GM12878 (cell line): ENCODE data around the gene FBF1. TPM values are rescaled to one million over a fixed set of nuclear protein-coding genes. Genes with fewer than 3 reads are reported as not detected.
"Not testable (repeated sequence)": the region's sequence is repeated elsewhere in the genome, so short reads cannot be mapped to it uniquely, and the experiment has no call there.

Experiments used
- ATAC-seq: fragments of 200-7000 bp; cut with Tn5 transposase; 3 replicates; pipeline ENCODE4 v1.9.1; 2020; ENCODE audit warnings: mild to moderate bottlenecking, moderate library complexity
- BruUV-seq: library from RNA; stranded (reverse); fragments of 400-500 nt; replicated peaks from 2 replicates; lab custom pipeline; 2021; lab: Mats Ljungman, UMichigan
- CTCF ChIA-PET: fragments of 300-600 bp; sonication (Branson Sonifier 250); formaldehyde crosslinking; extraction: SDS; loops from one replicate; lab custom pipeline; 2021; ENCODE audit warnings: inconsistent platforms; lab: Yijun Ruan, JAX
- POLR2A ChIA-PET: fragments of 350-600 bp; formaldehyde crosslinking; extraction: SDS; loops from one replicate; lab custom pipeline; 2021; ENCODE audit warnings: inconsistent platforms; lab: Charles Lee
- RAD21 ChIA-PET: fragments of 300-600 bp; sonication (Branson Sonifier 250); formaldehyde crosslinking; loops from one replicate; lab custom pipeline; 2023; ENCODE audit warnings: antibody characterized with exemption; ENCODE audit not compliant: unreplicated experiment; lab: Charles Lee
- SMC1A ChIA-PET: fragments of 300-600 bp; sonication (Branson Sonifier 250); formaldehyde crosslinking; loops from one replicate; lab custom pipeline; 2023; ENCODE audit not compliant: unreplicated experiment, uncharacterized antibody; lab: Charles Lee
- DNase-seq: peaks from one replicate; pipeline ENCODE4 v3.0.0-alpha.2; 2011; ENCODE audit warnings: low read depth, low spot score
- FAIRE-seq: peaks from 3 replicates; lab custom pipeline; 2011; peaks lifted over from hg19 to GRCh38; lab: Jason Lieb, UNC
- H2AFZ ChIP-seq: 2 replicates; pipeline ENCODE4 v1.6.0; 2011; ENCODE audit warnings: low read depth, low read length, control low read depth; ENCODE audit not compliant: control insufficient read depth
- H3K27ac ChIP-seq: 2 replicates; pipeline ENCODE4 v1.5.1; 2011; ENCODE audit warnings: control low read depth; ENCODE audit not compliant: control insufficient read depth, insufficient read depth
- H3K27me3 ChIP-seq, 2 experiments: replicated peaks in 1 of 2; 2 replicates each; pipeline versions ENCODE4 v1.6.0 to v1.6.1; 2011; ENCODE audit warnings: low read length in 1 of 2; ENCODE audit not compliant: control insufficient read depth in 2 of 2, insufficient read depth in 2 of 2
- H3K36me3 ChIP-seq, 2 experiments: 2 replicates each; pipeline ENCODE4 v1.5.1; 2011; ENCODE audit warnings: low read length in 1 of 2; ENCODE audit not compliant: control insufficient read depth in 2 of 2, insufficient read depth in 2 of 2
- H3K4me1 ChIP-seq: 2 replicates; pipeline ENCODE4 v1.6.1; 2011; ENCODE audit warnings: mild to moderate bottlenecking, low read length, moderate library complexity, mixed read lengths; ENCODE audit not compliant: control insufficient read depth, insufficient read depth
- H3K4me2 ChIP-seq: 2 replicates; pipeline ENCODE4 v1.6.0; 2011; ENCODE audit warnings: control low read depth; ENCODE audit not compliant: control insufficient read depth, insufficient read depth
- H3K4me3 ChIP-seq: fragments of 200-600 bp; sonication (generic); 2 replicates; pipeline ENCODE4 v1.5.1; 2016
- H3K79me2 ChIP-seq: 2 replicates; pipeline ENCODE4 v1.6.0; 2011; ENCODE audit warnings: low read length; ENCODE audit not compliant: control insufficient read depth, insufficient read depth
- H3K9ac ChIP-seq: 2 replicates; pipeline ENCODE4 v1.8.0; 2011; ENCODE audit warnings: low read length, control low read depth, mixed read lengths; ENCODE audit not compliant: control insufficient read depth, insufficient read depth
- H3K9me3 ChIP-seq: replicated peaks from 3 replicates; pipeline ENCODE4 v1.5.1; 2011; ENCODE audit warnings: mild to moderate bottlenecking, low read length; ENCODE audit not compliant: control insufficient read depth, insufficient read depth
- H4K20me1 ChIP-seq: 2 replicates; pipeline ENCODE4 v1.6.0; 2011; ENCODE audit not compliant: control insufficient read depth, insufficient read depth
- BCLAF1 ChIP-seq: fragments of 450-650 bp; IDR thresholded peaks from 2 replicates; pipeline ENCODE4 v1.6.1; 2017; ENCODE audit warnings: antibody characterized with exemption, mild to moderate bottlenecking, moderate library complexity
- CEBPZ ChIP-seq: fragments of 150-350 bp; IDR thresholded peaks from 2 replicates; pipeline ENCODE4 v1.6.1; 2016; ENCODE audit warnings: low read depth, low read length
- IKZF2 ChIP-seq, 2 experiments: fragments of 450-650 bp; IDR thresholded peaks; 2 replicates each; pipeline ENCODE4 v1.6.1; 2017; ENCODE audit warnings: mild to moderate bottlenecking in 2 of 2, moderate library complexity in 2 of 2
- NFYB ChIP-seq: IDR thresholded peaks from 2 replicates; pipeline ENCODE4 v1.6.1; 2011; ENCODE audit warnings: low read depth, mild to moderate bottlenecking, low read length, improper control_type of control experiment, moderate library complexity; ENCODE audit not compliant: insufficient read depth
- NRF1 ChIP-seq: conservative IDR thresholded peaks from 2 replicates; pipeline ENCODE4 v1.6.1; 2011; ENCODE audit warnings: mild to moderate bottlenecking, low read depth, low read length, improper control_type of control experiment
- WGBS: methylation state at CpG from one replicate; pipeline ENCODE4 v1.1.6; 2016; ENCODE audit warnings: low lambda C conversion rate; ENCODE audit not compliant: insufficient replicate concordance, insufficient coverage; ENCODE audit errors: missing lambda C conversion rate; 5-methylcytosine and 5-hydroxymethylcytosine counted together
- in situ Hi-C: fragments of 300-500 bp; cut with MboI; formaldehyde crosslinking; loops from 9 replicates; pipeline ENCODE4 v1.14.3; 2018; ENCODE audit warnings: mixed read lengths
- intact Hi-C: fragments of 100-400 bp; cut with micrococcal nuclease; formaldehyde crosslinking; loops from one replicate; pipeline ENCODE4 v1.14.2; 2022; ENCODE audit not compliant: unreplicated experiment
- polyA plus RNA-seq, 11 experiments: library from polyadenylated mRNA; depleted of rRNA in 4 of 11; unstranded in 6 of 11; stranded (reverse) in 5 of 11; fragments of >200 nt; fragmentation: Nextera tagmentation in 4 of 11; fragmentation: Illumina TruSeq in 1 of 11; extraction: Ambion mirVana in 4 of 11; extraction: Trizol in 1 of 11; gene quantifications; 1 replicate in 1 of 11; 2 replicates in 10 of 11; pipeline versions ENCODE4 v1.2.1 to v1.2.3, GENCODE V29; 2011 to 2016; ENCODE audit warnings: inconsistent platforms in 2 of 11, missing spikeins in 2 of 11, low read depth in 1 of 11
- total RNA-seq, 4 experiments: library from RNA; depleted of rRNA in 3 of 4; stranded (reverse); fragments of >200 nt in 3 of 4; fragmentation: Illumina TruSeq in 1 of 4; extraction: Trizol in 1 of 4; gene quantifications; 2 replicates each; pipeline versions ENCODE4 v1.2.1 to v1.2.3, GENCODE V29; 2013 to 2021

Gene FBF1
- total and polyA plus RNA-seq, 10 of the 15 experiments (the other 5 are each of a cell fraction or from before 2014, with no cell fraction given), result 0.29 to 15.0 (median 7.0) TPM

- TF ChIP-seq BCLAF1 (no peak), NRF1 (no peak), NFYB (no peak), CEBPZ (no peak), IKZF2 (IDR thresholded peaks at IDR 0.05) (no peak)
Measured at GRCh38 chr17:75869282-75870141, 71.3 kb downstream of the FBF1 start (continued).

- 75% methylated on average over 12 of the region's 12 CpGs for WGBS
- H3K9me3 ChIP-seq, H4K20me1 ChIP-seq, H3K4me2 ChIP-seq, H2AFZ ChIP-seq, FAIRE-seq, DNase-seq, RAD21 ChIA-PET, ATAC-seq, H3K27ac ChIP-seq, H3K9ac ChIP-seq, H3K79me2 ChIP-seq, intact Hi-C loops, BruUV-seq, SMC1A ChIA-PET, H3K27me3 ChIP-seq, in situ Hi-C loops, H3K4me3 ChIP-seq, H3K36me3 ChIP-seq: not testable (repeated sequence)
- ChIA-PET POLR2A (interaction anchor here (1.8 kb wide), 1 partner anchor 10 kb away, joined by 3 read pairs; no protein-coding TSS in a partner anchor), CTCF (interaction anchor here (1.3 kb wide), 1 partner anchor 10 kb away, joined by 5 read pairs; no protein-coding TSS in a partner anchor)
- H3K4me1 ChIP-seq, result peaks cover 16% of the 10 kb centered on the region
Measured at GRCh38 chr17:75868730-75869281, 72.0 kb downstream of the FBF1 start.
